ENCODE data around the gene UBE2G2. TPM values are rescaled to one million over a fixed set of nuclear protein-coding genes. Genes with fewer than 3 reads are reported as not detected.

The UBE2G2 gene
- total RNA-seq, 4 donors from 2014 or later, result 62.5 to 126 (median 91.6) TPM

DNA sequence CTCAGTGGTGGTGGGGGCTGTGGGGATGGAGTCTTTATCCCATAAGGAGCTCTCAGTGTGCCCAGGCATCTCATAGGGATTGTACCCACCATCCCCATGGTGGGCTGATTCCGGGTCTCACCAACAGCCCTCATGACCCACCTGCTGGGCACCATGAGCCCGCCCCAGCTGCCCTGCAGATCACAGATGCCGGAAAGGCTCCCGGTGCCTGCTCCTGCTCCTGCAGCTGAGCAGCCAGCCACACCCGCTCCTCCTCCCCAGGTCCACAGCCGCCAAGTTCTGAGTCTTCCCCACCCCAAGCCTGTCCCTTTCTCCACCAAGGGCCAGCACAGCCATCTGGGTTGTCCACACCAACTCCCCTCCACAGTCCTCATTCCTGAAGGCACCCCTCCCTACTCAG is 74.8 kb downstream of the UBE2G2 start:
- peak; percentile 33 to 74 for DNase-seq (ENCODE audit: low spot score in 2 of 2)
- no peaks in the 10 kb centered on the region for H3K36me3 ChIP-seq
- no peak for TF ChIP-seq POLR2AphosphoS5 (IDR thresholded peaks at IDR 0.05)
- TF ChIP-seq, protein P1, sequence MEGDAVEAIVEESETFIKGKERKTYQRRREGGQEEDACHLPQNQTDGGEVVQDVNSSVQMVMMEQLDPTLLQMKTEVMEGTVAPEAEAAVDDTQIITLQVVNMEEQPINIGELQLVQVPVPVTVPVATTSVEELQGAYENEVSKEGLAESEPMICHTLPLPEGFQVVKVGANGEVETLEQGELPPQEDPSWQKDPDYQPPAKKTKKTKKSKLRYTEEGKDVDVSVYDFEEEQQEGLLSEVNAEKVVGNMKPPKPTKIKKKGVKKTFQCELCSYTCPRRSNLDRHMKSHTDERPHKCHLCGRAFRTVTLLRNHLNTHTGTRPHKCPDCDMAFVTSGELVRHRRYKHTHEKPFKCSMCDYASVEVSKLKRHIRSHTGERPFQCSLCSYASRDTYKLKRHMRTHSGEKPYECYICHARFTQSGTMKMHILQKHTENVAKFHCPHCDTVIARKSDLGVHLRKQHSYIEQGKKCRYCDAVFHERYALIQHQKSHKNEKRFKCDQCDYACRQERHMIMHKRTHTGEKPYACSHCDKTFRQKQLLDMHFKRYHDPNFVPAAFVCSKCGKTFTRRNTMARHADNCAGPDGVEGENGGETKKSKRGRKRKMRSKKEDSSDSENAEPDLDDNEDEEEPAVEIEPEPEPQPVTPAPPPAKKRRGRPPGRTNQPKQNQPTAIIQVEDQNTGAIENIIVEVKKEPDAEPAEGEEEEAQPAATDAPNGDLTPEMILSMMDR (IDR thresholded peaks at IDR 0.05), result no peak
- H3K27me3 ChIP-seq, result peaks cover 63% of the 10 kb centered on the region
- no peak overlapping the region for H3K27ac ChIP-seq
- H3K4me1 ChIP-seq, result peaks cover 7% of the 10 kb centered on the region
- H3K4me3 ChIP-seq, result no peak overlapping the region
- no peaks in the 10 kb centered on the region for H3K9me3 ChIP-seq
- 62% methylated on average over 6 of the region's 6 CpGs for WGBS

DNA sequence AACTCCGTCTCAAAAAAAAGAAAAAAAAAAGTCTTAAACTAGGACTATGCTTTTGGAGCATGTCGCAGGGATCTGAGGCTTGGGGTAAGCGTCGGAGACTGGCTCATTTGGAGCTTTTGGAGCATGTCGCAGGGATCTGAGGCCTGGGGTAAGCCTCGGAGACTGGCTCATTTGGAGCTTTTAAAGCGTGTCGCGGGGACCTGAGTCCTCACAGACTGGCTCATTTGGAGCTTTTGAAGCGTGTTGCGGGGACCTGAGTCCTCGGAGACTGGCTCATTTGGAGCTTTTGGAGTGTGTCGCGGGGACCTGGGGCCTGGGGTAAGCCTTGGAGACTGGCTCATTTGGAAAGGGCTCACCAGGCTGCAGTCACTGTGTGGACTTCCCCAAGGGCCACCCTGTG is 76.7 kb downstream of the UBE2G2 start:
- H3K4me3 ChIP-seq, result no peak overlapping the region
- no peak overlapping the region for H3K27ac ChIP-seq
- DNase-seq (ENCODE audit: low spot score in 2 of 2), result peak; percentile 17 to 50
- H3K4me1 ChIP-seq, result peaks cover 7% of the 10 kb centered on the region
- 88% methylated on average over 14 of the region's 14 CpGs for whole genome bisulfite sequencing
- no peaks in the 10 kb centered on the region for H3K9me3 ChIP-seq
- H3K27me3 ChIP-seq, result peaks cover 71% of the 10 kb centered on the region
- TF ChIP-seq EP300 (IDR thresholded peaks at IDR 0.05) (no peak), POLR2AphosphoS5 (IDR thresholded peaks at IDR 0.05) (no peak), POLR2A (IDR thresholded peaks at IDR 0.05) (no peak)
- TF ChIP-seq, protein P1 (IDR thresholded peaks at IDR 0.05), result no peak
- H3K36me3 ChIP-seq, result no peaks in the 10 kb centered on the region

DNA sequence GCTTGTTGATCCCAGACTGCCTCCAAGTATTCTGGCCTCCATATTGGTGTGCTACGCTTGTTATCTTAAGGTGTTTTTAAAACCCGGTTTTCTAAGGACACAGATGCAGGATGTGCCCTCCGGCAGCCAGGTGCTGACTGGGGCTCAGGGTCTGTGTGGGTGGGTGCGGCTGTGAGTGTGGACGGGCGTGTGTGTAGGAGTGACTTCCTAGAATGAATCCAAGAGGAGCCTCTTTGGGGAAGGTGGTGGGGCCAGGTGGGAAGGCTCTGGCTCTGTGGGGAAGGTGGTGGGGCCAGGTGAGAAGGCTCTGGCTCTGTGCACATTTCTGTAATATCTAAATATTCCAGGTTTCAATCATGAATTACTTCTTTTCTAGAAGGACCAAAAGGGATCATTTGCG is 77.4 kb downstream of the UBE2G2 start:
- peaks cover 65% of the 10 kb centered on the region for H3K27me3 ChIP-seq
- H3K4me3 ChIP-seq, result no peak overlapping the region
- 82% methylated on average over 7 of the region's 7 CpGs for WGBS
- TF ChIP-seq POLR2AphosphoS5 (IDR thresholded peaks at IDR 0.05) (no peak), POLR2A (IDR thresholded peaks at IDR 0.05) (no peak), EP300 (IDR thresholded peaks at IDR 0.05) (no peak)
- TF ChIP-seq, protein P1 (IDR thresholded peaks at IDR 0.05), result no peak
- no peaks in the 10 kb centered on the region for H3K36me3 ChIP-seq
- no peak overlapping the region for H3K27ac ChIP-seq
- DNase-seq (ENCODE audit: low spot score in 2 of 2), result peak; percentile 29 to 67
- H3K9me3 ChIP-seq, result no peaks in the 10 kb centered on the region
- H3K4me1 ChIP-seq, result peaks cover 7% of the 10 kb centered on the region

DNA sequence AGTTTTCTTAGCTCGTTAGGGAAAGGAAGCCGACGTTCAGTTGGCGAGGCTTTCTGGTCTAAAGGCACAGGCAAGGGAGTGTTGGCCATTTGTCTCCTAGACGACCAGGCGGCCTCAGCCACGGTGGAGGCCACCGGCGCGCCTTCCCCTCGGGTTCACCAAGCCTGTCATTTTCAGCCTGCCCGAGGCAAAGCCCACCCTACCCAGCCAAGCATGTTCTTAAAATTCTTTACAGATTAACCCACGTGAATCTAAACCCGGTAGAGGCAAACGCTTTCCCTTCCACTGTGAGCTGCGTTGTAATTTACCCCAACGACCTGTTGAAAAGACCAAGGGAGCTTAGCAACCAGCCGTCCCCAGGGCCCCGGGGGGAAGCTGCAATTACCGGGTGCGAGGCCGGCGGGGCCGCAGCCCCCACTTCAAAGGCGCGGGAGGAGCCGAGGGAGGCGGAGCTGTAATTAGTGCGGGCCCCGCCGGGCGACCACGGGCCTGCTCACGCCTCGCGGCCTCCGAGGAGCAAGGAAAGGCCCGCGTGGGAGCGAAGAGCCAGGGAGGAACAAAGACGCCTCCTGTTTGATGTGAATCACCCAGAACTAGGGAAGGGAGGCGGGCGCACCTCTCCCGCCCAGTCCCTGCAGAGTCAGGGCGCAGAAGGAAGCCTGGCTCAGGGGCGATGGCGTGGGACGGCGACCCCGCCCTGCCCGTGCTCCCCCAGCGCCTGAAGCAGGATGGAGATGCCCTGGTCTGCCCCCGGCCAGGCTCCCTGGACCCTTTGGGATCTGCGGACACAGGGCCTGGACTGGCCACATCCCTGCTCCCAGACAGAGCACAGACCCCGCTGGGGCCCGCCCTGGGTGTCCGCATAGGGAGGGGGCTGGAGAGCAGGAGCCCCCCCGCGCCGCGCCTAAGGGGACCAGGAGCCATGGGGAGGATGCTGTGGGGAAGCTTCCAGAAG is 78.2 kb downstream of the UBE2G2 start:
- peaks cover 70% of the 10 kb centered on the region for H3K27me3 ChIP-seq

DNA sequence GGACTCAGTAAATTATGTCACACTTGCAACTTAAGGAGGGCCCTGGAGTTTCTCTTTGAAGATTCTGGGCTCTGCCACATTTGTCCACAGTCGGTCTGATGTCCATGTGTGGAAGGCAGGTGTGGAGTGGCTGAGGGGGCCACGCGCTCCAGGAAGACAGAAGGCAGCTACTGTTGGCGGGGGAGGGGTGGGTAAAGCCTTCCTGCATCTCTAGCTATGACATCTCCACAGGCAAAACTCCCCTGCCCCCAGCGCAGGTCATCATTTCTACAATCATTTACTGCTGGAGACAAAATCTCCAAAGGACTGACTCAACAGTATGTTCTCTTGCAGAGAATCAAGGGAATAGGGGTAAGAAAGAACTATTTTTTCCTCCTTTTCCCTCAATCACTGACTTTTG is 78.9 kb downstream of the UBE2G2 start:
- peaks cover 67% of the 10 kb centered on the region for H3K27me3 ChIP-seq
- no peak for TF ChIP-seq POLR2AphosphoS5 (IDR thresholded peaks at IDR 0.05)
- TF ChIP-seq, protein P1 (IDR thresholded peaks at IDR 0.05), result no peak
- TF ChIP-seq POLR2A (IDR thresholded peaks at IDR 0.05), result no peak
- no peak for TF ChIP-seq EP300 (IDR thresholded peaks at IDR 0.05)
- H3K4me1 ChIP-seq, result peaks cover 7% of the 10 kb centered on the region
- no peaks in the 10 kb centered on the region for H3K9me3 ChIP-seq
- DNase-seq (ENCODE audit: low spot score in 2 of 2), result peak; percentile 24 to 45
- H3K27ac ChIP-seq, result no peak overlapping the region
- 43% methylated on average over 5 of the region's 5 CpGs for WGBS
- H3K4me3 ChIP-seq, result no peak overlapping the region
- H3K36me3 ChIP-seq, result no peaks in the 10 kb centered on the region

More for the DNA sequence above, 78.2 kb downstream of the UBE2G2 start:
- no peak for TF ChIP-seq EP300 (IDR thresholded peaks at IDR 0.05)
- no peak for TF ChIP-seq POLR2A (IDR thresholded peaks at IDR 0.05)
- TF ChIP-seq, protein P1 (IDR thresholded peaks at IDR 0.05), result no peak
- no peak for TF ChIP-seq POLR2AphosphoS5 (IDR thresholded peaks at IDR 0.05)
- Histone ChIP-seq H3K4me1 (peaks cover 7% of the 10 kb centered on the region), H3K9me3 (no peaks in the 10 kb centered on the region), H3K4me3 (no peak overlapping the region), H3K36me3 (no peaks in the 10 kb centered on the region), H3K27ac (no peak overlapping the region)
- 29% methylated on average over 15 of the region's 61 CpGs for WGBS
- DNase-seq (ENCODE audit: low spot score in 2 of 2), result peak; percentile 60 to 69
